Activated CD8-positive, alpha-beta T cell treated with anti-CD3 and anti-CD28 coated beads for 36 hours (primary cell): ENCODE data around the gene SAMD4B. TPM values are rescaled to one million over a fixed set of nuclear protein-coding genes. Genes with fewer than 3 reads are reported as not detected.

ENCODE experiments used
- ATAC-seq: fragments of 200-7000 bp; cut with Tn5 transposase; one replicate; pipeline ENCODE4 v1.10.0; 2021; ENCODE audit warnings: mild to moderate bottlenecking, moderate library complexity
- CTCF ChIA-PET: fragments of 350-600 bp; sonication (Branson Sonifier 250); formaldehyde crosslinking; loops from one replicate; lab custom pipeline; 2021; ENCODE audit warnings: antibody characterized with exemption; lab: Charles Lee
- POLR2A ChIA-PET: fragments of 350-600 bp; sonication (Branson Sonifier 250); formaldehyde crosslinking; loops from one replicate; lab custom pipeline; 2021; ENCODE audit warnings: antibody characterized with exemption; lab: Charles Lee
- DNase-seq: peaks from one replicate; pipeline ENCODE4 v3.0.0-alpha.2; 2020
- H3K27ac Mint-ChIP-seq: one replicate; pipeline ENCODE4 v1.8.0; 2021; ENCODE audit warnings: mild to moderate bottlenecking, mixed read lengths
- H3K27me3 Mint-ChIP-seq: one replicate; pipeline ENCODE4 v1.8.0; 2021; ENCODE audit warnings: mixed read lengths
- H3K36me3 Mint-ChIP-seq: one replicate; pipeline ENCODE4 v1.8.0; 2021; ENCODE audit warnings: low read depth, mixed read lengths
- H3K4me1 Mint-ChIP-seq: one replicate; pipeline ENCODE4 v1.8.0; 2021; ENCODE audit warnings: low read depth, mixed read lengths
- H3K4me3 Mint-ChIP-seq: one replicate; pipeline ENCODE4 v1.8.0; 2021; ENCODE audit warnings: mild to moderate bottlenecking, moderate library complexity, mixed read lengths
- H3K9me3 Mint-ChIP-seq: one replicate; pipeline ENCODE4 v1.8.0; 2021; ENCODE audit warnings: mixed read lengths
- intact Hi-C: fragments of 100-400 bp; cut with micrococcal nuclease; formaldehyde crosslinking; loops from one replicate; pipeline ENCODE4 v1.10.0; 2022
- microRNA-seq: library from miRNA; unstranded; fragments of <30 nt; microRNA quantifications from one replicate; pipeline ENCODE4 v1.2.0, GENCODE V29; 2022; ENCODE audit warnings: borderline microRNAs expressed, borderline replicate concordance
- total RNA-seq, 2 experiments: library from RNA; stranded (reverse); gene quantifications; one replicate each; pipeline ENCODE4 v1.2.3, GENCODE V29; 2021
- TF ChIP-seq, protein P1 (sequence below): fragments of 200-600 bp; IDR thresholded peaks from one replicate; pipeline ENCODE4 v1.8.0; 2022; ENCODE audit warnings: antibody characterized with exemption, mild to moderate bottlenecking

The SAMD4B gene
- total RNA-seq, 2 experiments from 2014 or later, result 35.5 to 37.1 TPM

DNA sequence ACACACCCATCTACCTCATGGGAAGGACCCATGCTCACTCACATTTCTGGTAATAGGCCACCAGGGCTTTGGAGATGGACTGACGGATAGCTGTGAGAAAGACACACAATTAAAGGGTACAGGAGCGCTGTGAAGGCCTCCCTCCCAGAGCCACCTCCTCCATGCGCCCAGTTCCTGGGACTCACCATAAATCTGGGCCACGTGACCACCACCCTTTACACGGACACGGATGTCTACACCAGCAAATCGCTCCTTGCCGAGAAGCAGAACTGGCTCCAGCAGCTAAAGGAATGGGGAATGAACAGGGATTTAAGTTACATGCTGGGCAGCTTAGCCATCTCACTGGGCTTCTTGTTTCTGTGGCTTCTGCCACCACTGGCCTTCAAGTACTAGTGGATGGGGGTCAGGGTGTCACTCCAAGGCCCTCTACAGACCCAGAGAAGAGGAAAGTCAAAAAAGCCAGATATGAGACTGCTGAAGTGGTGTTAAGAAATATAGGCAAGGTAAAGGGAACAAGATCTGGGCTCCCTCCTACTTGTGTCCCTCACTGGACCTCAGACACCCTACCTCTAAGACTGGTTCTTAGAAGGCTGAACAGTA lies 91.4 kb downstream of the SAMD4B start:
- Mint-ChIP-seq H3K27ac (peak overlapping the region; percentile 99), H3K4me3 (peak overlapping the region; percentile 100), H3K4me1 (peaks cover 48% of the 10 kb centered on the region), H3K9me3 (no peaks in the 10 kb centered on the region), H3K27me3 (no peaks in the 10 kb centered on the region), H3K36me3 (peaks cover 37% of the 10 kb centered on the region)
- POLR2A ChIA-PET, result interaction anchor here (0.7 to 5.9 kb wide), 17 partner anchors 8 to 105 kb away, joined by 3 to 137 read pairs (median 4); partner anchors contain the start of genes EID2B, GMFG, MED29 and PAF1
- CTCF ChIA-PET, result interaction anchor here (0.9 to 1.3 kb wide), 4 partner anchors 10 to 222 kb away, joined by 3 to 5 read pairs (median 3); partner anchors contain the start of genes EID2B, MED29 and PAF1
- intact Hi-C loops, result no loop called here
- ATAC-seq (no peak), DNase-seq (no peak)
- TF ChIP-seq, protein P1, sequence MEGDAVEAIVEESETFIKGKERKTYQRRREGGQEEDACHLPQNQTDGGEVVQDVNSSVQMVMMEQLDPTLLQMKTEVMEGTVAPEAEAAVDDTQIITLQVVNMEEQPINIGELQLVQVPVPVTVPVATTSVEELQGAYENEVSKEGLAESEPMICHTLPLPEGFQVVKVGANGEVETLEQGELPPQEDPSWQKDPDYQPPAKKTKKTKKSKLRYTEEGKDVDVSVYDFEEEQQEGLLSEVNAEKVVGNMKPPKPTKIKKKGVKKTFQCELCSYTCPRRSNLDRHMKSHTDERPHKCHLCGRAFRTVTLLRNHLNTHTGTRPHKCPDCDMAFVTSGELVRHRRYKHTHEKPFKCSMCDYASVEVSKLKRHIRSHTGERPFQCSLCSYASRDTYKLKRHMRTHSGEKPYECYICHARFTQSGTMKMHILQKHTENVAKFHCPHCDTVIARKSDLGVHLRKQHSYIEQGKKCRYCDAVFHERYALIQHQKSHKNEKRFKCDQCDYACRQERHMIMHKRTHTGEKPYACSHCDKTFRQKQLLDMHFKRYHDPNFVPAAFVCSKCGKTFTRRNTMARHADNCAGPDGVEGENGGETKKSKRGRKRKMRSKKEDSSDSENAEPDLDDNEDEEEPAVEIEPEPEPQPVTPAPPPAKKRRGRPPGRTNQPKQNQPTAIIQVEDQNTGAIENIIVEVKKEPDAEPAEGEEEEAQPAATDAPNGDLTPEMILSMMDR, result no peak

DNA sequence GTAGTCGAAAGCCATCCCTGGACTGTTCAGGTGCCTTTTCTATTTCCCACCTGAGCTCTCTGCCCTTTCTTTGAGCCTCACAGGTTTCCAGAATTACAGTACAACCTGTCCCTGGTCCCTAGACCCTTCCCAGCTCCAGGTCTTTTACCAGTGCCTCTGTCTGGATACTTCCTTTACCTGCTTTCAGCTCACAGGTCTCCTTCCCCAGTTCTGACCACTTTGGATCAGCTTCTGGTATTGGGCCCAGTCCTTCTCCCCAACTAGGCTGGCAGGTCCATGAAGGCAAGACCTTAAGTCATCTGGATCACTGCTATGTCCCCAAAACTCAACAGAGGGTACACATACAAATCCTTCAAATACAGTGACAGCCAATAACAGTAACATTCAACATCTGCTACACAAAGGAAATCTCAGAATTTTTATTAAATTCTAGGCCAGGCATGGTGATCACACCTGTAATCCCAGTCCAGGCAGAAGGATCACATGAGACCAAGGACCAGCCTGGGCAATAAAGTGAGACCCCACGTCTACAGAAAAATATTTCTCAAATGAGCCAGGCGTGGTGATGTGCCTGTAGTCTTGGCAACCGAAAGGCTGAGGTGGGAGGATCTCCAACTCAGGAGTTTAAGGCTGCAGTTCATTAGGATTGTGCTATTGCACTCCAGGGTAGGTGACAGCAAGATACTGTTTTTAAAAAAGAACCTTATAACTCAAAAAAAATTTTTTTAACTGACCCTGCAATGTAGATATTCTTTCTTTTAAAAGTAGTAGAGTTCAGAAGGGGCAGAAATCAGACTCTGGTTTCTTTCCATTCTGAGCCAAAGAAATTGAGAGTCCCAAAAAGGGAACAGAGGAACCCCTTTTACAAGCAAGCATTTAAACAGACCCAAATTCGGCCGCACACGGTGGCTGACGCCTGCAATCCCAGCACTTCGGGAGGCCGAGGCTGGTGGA lies 92.2 kb downstream of the SAMD4B start:
- peaks cover 48% of the 10 kb centered on the region for H3K4me1 Mint-ChIP-seq
- ATAC-seq (no peak), DNase-seq (no peak)
- TF ChIP-seq, protein P1, result no peak
- H3K36me3 Mint-ChIP-seq, result peaks cover 37% of the 10 kb centered on the region
- ChIA-PET CTCF (interaction anchor here (0.9 to 1.6 kb wide), 8 partner anchors 9 to 238 kb away, joined by 3 to 7 read pairs (median 5); partner anchors contain the start of genes MED29, PAF1 and PLEKHG2), POLR2A (interaction anchor here (0.7 to 5.9 kb wide), 32 partner anchors 7 to 411 kb away, joined by 3 to 137 read pairs (median 6); partner anchors contain the start of genes DLL3, MED29, PAF1 and PLEKHG2)
- intact Hi-C loops, result no loop called here
- peak overlapping the region; percentile 100 for H3K4me3 Mint-ChIP-seq
- H3K27ac Mint-ChIP-seq, result peak overlapping the region; percentile 99
- no peaks in the 10 kb centered on the region for H3K27me3 Mint-ChIP-seq
- no peaks in the 10 kb centered on the region for H3K9me3 Mint-ChIP-seq

Small RNA genes lying within 50 kb of the gene (microRNA-seq; reads per million reads assigned to microRNA genes)
- not detected for gene MIR4530

Other genes starting within 250 kb of the SAMD4B start
- 10 to 100 TPM in 1 of 2 experiments, 1 to 10 TPM in 1; 9.8 to 11.5 TPM for gene PAK4, start 216.6 kb upstream of the SAMD4B start, total RNA-seq
- gene NCCRP1, start 145.5 kb upstream of the SAMD4B start, total RNA-seq, result not detected
- not detected for gene SYCN, start 138.2 kb upstream of the SAMD4B start, total RNA-seq
- not detected for gene IFNL3, start 97.4 kb upstream of the SAMD4B start, total RNA-seq
- gene IFNL4, start 93.6 kb upstream of the SAMD4B start, total RNA-seq, result not detected
- not detected for gene IFNL2, start 74.0 kb upstream of the SAMD4B start, total RNA-seq
- not detected for gene IFNL1, start 46.0 kb upstream of the SAMD4B start, total RNA-seq
- gene LRFN1, start 21.6 kb upstream of the SAMD4B start, total RNA-seq, result 1 to 10 TPM; 6.1 to 6.5 TPM
- 100 to 1,000 TPM; 280 to 297 TPM for gene GMFG, start 6.4 kb upstream of the SAMD4B start, total RNA-seq
- 10 to 100 TPM; 35.5 to 36.5 TPM for gene PAF1, start 48.7 kb downstream of the SAMD4B start, total RNA-seq
- gene MED29, start 49.0 kb downstream of the SAMD4B start, total RNA-seq, result 10 to 100 TPM; 19.5 to 19.8 TPM
- 10 to 100 TPM; 74.6 to 80.3 TPM for gene ZFP36, start 64.4 kb downstream of the SAMD4B start, total RNA-seq
- 10 to 100 TPM; 35.9 to 42.8 TPM for gene PLEKHG2, start 70.2 kb downstream of the SAMD4B start, total RNA-seq
- gene RPS16, start 93.5 kb downstream of the SAMD4B start, total RNA-seq, result 1,000 to 10,000 TPM; 3,249 to 3,324 TPM
- 100 to 1,000 TPM; 127 to 141 TPM for gene SUPT5H, start 103.2 kb downstream of the SAMD4B start, total RNA-seq
- gene TIMM50, start 138.4 kb downstream of the SAMD4B start, total RNA-seq, result 100 to 1,000 TPM; 108 to 114 TPM
- 1 to 10 TPM; 1.3 to 1.6 TPM for gene DLL3, start 156.5 kb downstream of the SAMD4B start, total RNA-seq
- not detected for gene SELENOV, start 172.7 kb downstream of the SAMD4B start, total RNA-seq
- 1 to 10 TPM; 3.0 TPM for gene EID2B, start 190.4 kb downstream of the SAMD4B start, total RNA-seq
- gene EID2, start 197.7 kb downstream of the SAMD4B start, total RNA-seq, result 10 to 100 TPM; 11.1 to 11.7 TPM